IMR-90 (cell line): ENCODE data around the gene FBXO31. TPM values are rescaled to one million over a fixed set of nuclear protein-coding genes. Genes with fewer than 3 reads are reported as not detected.

Experiments used
- ATAC-seq: fragments of 200-7000 bp; cut with Tn5 transposase; 2 replicates; pipeline ENCODE4 v1.9.1; 2020; ENCODE audit warnings: low read depth, mild to moderate bottlenecking, moderate library complexity
- BruUV-seq: library from RNA; stranded (reverse); fragments of 400-500 nt; replicated peaks from 2 replicates; lab custom pipeline; 2021; lab: Mats Ljungman, UMichigan
- CTCF ChIA-PET: fragments of 300-600 bp; formaldehyde crosslinking; extraction: SDS; loops from one replicate; lab custom pipeline; 2021; ENCODE audit warnings: antibody characterized with exemption; lab: Yijun Ruan, JAX
- POLR2A ChIA-PET: fragments of 300-600 bp; sonication (Branson Sonifier 250); formaldehyde crosslinking; loops from one replicate; lab custom pipeline; 2022; ENCODE audit warnings: antibody characterized with exemption; ENCODE audit not compliant: unreplicated experiment; lab: Charles Lee
- DNase-seq: peaks from one replicate; pipeline ENCODE4 v3.0.0; 2013
- H2AFZ ChIP-seq: replicated peaks from 2 replicates; pipeline ENCODE3; 2013; ENCODE audit warnings: low read length, mild to moderate bottlenecking; ENCODE audit not compliant: poor library complexity
- H2AK5ac ChIP-seq: 2 replicates; pipeline ENCODE4 v1.6.1; 2013; ENCODE audit warnings: low read depth, low read length, inconsistent platforms
- H2AK9ac ChIP-seq: replicated peaks from 2 replicates; pipeline ENCODE3; 2013; ENCODE audit warnings: mild to moderate bottlenecking, low read depth, low read length, moderate library complexity; ENCODE audit not compliant: poor library complexity
- H2BK120ac ChIP-seq: 2 replicates; pipeline ENCODE4 v1.6.1; 2013; ENCODE audit warnings: low read depth, low read length, inconsistent platforms
- H2BK15ac ChIP-seq: 3 replicates; pipeline ENCODE4 v1.6.1; 2013; ENCODE audit warnings: low read depth, low read length, inconsistent platforms
- H2BK20ac ChIP-seq: 2 replicates; pipeline ENCODE4 v1.6.1; 2013; ENCODE audit warnings: low read depth, mild to moderate bottlenecking, inconsistent platforms, low read length, moderate library complexity
- H2BK5ac ChIP-seq: 2 replicates; pipeline ENCODE4 v1.6.1; 2013; ENCODE audit warnings: mild to moderate bottlenecking, low read depth, low read length, inconsistent platforms; ENCODE audit not compliant: poor library complexity, severe bottlenecking
- H3K14ac ChIP-seq: replicated peaks from 2 replicates; pipeline ENCODE4 v1.6.1; 2013; ENCODE audit warnings: low read depth, low read length, inconsistent platforms
- H3K18ac ChIP-seq: 2 replicates; pipeline ENCODE4 v1.6.1; 2013; ENCODE audit warnings: low read depth, low read length, control low read depth
- H3K23ac ChIP-seq: 2 replicates; pipeline ENCODE4 v1.6.1; 2013; ENCODE audit warnings: low read depth, low read length, inconsistent platforms
- H3K27ac ChIP-seq: 2 replicates; pipeline ENCODE4 v1.5.1; 2013; ENCODE audit warnings: mild to moderate bottlenecking, control low read depth, low read length; ENCODE audit not compliant: insufficient read depth
- H3K27me3 ChIP-seq: 2 replicates; pipeline ENCODE4 v1.6.1; 2013; ENCODE audit warnings: low read length; ENCODE audit not compliant: control insufficient read depth, insufficient read depth
- H3K36me3 ChIP-seq: 2 replicates; pipeline ENCODE4 v1.6.1; 2013; ENCODE audit warnings: low read length, mixed read lengths; ENCODE audit not compliant: control insufficient read depth, insufficient read depth
- H3K4ac ChIP-seq: 2 replicates; pipeline ENCODE4 v1.6.1; 2013; ENCODE audit warnings: low read depth, low read length, inconsistent platforms
- H3K4me1 ChIP-seq: 2 replicates; pipeline ENCODE4 v1.6.1; 2013; ENCODE audit warnings: low read length, mixed read lengths; ENCODE audit not compliant: control insufficient read depth, insufficient read depth
- H3K4me2 ChIP-seq: 2 replicates; pipeline ENCODE4 v1.6.1; 2013; ENCODE audit warnings: low read depth, mild to moderate bottlenecking, control low read depth, low read length, moderate library complexity
- H3K4me3 ChIP-seq: 2 replicates; pipeline ENCODE4 v1.5.1; 2013; ENCODE audit warnings: low read depth, mild to moderate bottlenecking, control low read depth, low read length, moderate library complexity; ENCODE audit not compliant: insufficient read depth
- H3K56ac ChIP-seq: 2 replicates; pipeline ENCODE4 v1.6.1; 2013; ENCODE audit warnings: low read length, inconsistent platforms; ENCODE audit not compliant: insufficient read depth; ENCODE audit errors: extremely low read depth
- H3K79me1 ChIP-seq, 2 experiments: 2 replicates each; pipeline ENCODE4 v1.6.1; 2013; ENCODE audit warnings: low read length in 2 of 2, inconsistent platforms in 1 of 2, low read depth in 1 of 2
- H3K9ac ChIP-seq: 2 replicates; pipeline ENCODE4 v1.6.1; 2013; ENCODE audit warnings: low read depth, low read length, control low read depth
- H3K9me1 ChIP-seq: 2 replicates; pipeline ENCODE4 v1.6.1; 2013; ENCODE audit warnings: low read length, inconsistent platforms; ENCODE audit not compliant: insufficient read depth
- H3K9me3 ChIP-seq: 2 replicates; pipeline ENCODE4 v1.6.1; 2013; ENCODE audit warnings: low read length; ENCODE audit not compliant: control insufficient read depth, insufficient read depth
- H4K20me1 ChIP-seq: 2 replicates; pipeline ENCODE4 v1.6.1; 2013; ENCODE audit warnings: low read length, inconsistent platforms; ENCODE audit not compliant: insufficient read depth
- H4K5ac ChIP-seq: 2 replicates; pipeline ENCODE4 v1.6.1; 2013; ENCODE audit warnings: mild to moderate bottlenecking, low read depth, low read length, control low read depth
- H4K8ac ChIP-seq, 2 experiments: 2 replicates each; pipeline ENCODE4 v1.6.1; 2013; ENCODE audit warnings: low read depth in 2 of 2, low read length in 2 of 2, control low read depth in 1 of 2, inconsistent platforms in 1 of 2
- H4K91ac ChIP-seq: 2 replicates; pipeline ENCODE4 v1.6.1; 2013; ENCODE audit warnings: low read depth, low read length, inconsistent platforms; ENCODE audit not compliant: insufficient read depth
- BHLHE40 ChIP-seq: fragments of 150-350 bp; IDR thresholded peaks from 2 replicates; pipeline ENCODE4 v1.6.1; 2016; ENCODE audit warnings: mild to moderate bottlenecking, low read depth, low read length
- CEBPB ChIP-seq: IDR thresholded peaks from 2 replicates; pipeline ENCODE4 v1.6.1; 2012; ENCODE audit warnings: low read depth, low read length, improper control_type of control experiment
- CHD1 ChIP-seq: IDR thresholded peaks from 2 replicates; pipeline ENCODE4 v1.6.1; 2012; ENCODE audit warnings: low read depth, low read length, improper control_type of control experiment
- CTCF ChIP-seq: conservative IDR thresholded peaks from 2 replicates; pipeline ENCODE4 v1.5.1; 2012; ENCODE audit warnings: mild to moderate bottlenecking, low read depth, low read length, improper control_type of control experiment
- ELK1 ChIP-seq: fragments of 150-350 bp; IDR thresholded peaks from 2 replicates; pipeline ENCODE4 v1.6.1; 2016; ENCODE audit warnings: low read depth, mild to moderate bottlenecking, low read length, moderate library complexity, borderline replicate concordance
- FOS ChIP-seq: fragments of 150-350 bp; IDR thresholded peaks from 2 replicates; pipeline ENCODE4 v1.6.1; 2016; ENCODE audit warnings: low read depth, low read length
- MAFK ChIP-seq: IDR thresholded peaks from 2 replicates; pipeline ENCODE4 v1.6.1; 2012; ENCODE audit warnings: low read depth, low read length, improper control_type of control experiment
- MXI1 ChIP-seq: IDR thresholded peaks from 2 replicates; pipeline ENCODE4 v1.6.1; 2012; ENCODE audit warnings: low read depth, mild to moderate bottlenecking, low read length, moderate library complexity, borderline replicate concordance
- NFE2L2 ChIP-seq: fragments of 150-350 bp; IDR thresholded peaks from 2 replicates; pipeline ENCODE4 v1.6.1; 2016; ENCODE audit warnings: low read depth, mild to moderate bottlenecking, low read length
- POLR2A ChIP-seq: IDR thresholded peaks from 2 replicates; pipeline ENCODE4 v1.6.1; 2012; ENCODE audit warnings: mild to moderate bottlenecking, low read depth, low read length
- RAD21 ChIP-seq: IDR thresholded peaks from 2 replicates; pipeline ENCODE4 v1.6.1; 2012; ENCODE audit warnings: low read length, improper control_type of control experiment
- RCOR1 ChIP-seq: IDR thresholded peaks from 2 replicates; pipeline ENCODE4 v1.6.1; 2012; ENCODE audit warnings: mild to moderate bottlenecking, low read length, improper control_type of control experiment; ENCODE audit not compliant: insufficient replicate concordance
- RFX5 ChIP-seq: IDR thresholded peaks from 2 replicates; pipeline ENCODE4 v1.8.0; 2012; ENCODE audit warnings: low read depth, mild to moderate bottlenecking, low read length, moderate library complexity
- USF2 ChIP-seq: fragments of 150-350 bp; IDR thresholded peaks from 2 replicates; pipeline ENCODE4 v1.6.1; 2017; ENCODE audit warnings: mild to moderate bottlenecking, antibody characterized with exemption, low read length, low read depth
- WGBS, 2 experiments: methylation state at CpG; one replicate each; pipeline versions ENCODE4 v1.1.5 to v1.1.7; 2013; ENCODE audit warnings: missing lambda C conversion rate in 2 of 2; ENCODE audit not compliant: insufficient read length in 1 of 2; ENCODE audit errors: extremely low coverage in 2 of 2; 5-methylcytosine and 5-hydroxymethylcytosine counted together
- dilution Hi-C: fragments of 300-500 bp; cut with HindIII; formaldehyde crosslinking; loops from one replicate; pipeline ENCODE4 v1.14.3; 2018; ENCODE audit warnings: low sequenced_read_pairs; ENCODE audit not compliant: unreplicated experiment
- in situ Hi-C: fragments of 300-500 bp; cut with MboI; formaldehyde crosslinking; loops from 3 replicates; pipeline ENCODE4 v1.14.3; 2019; ENCODE audit warnings: low sequenced_read_pairs, inconsistent platforms, mixed read lengths
- intact Hi-C: fragments of 100-400 bp; cut with micrococcal nuclease; formaldehyde crosslinking; loops from 2 replicates; pipeline ENCODE4 v1.10.0; 2022
- polyA plus RNA-seq, 3 experiments: library from polyadenylated mRNA; depleted of rRNA; stranded (reverse); fragments of >200 nt; gene quantifications; 2 replicates each; pipeline ENCODE4 v1.2.3, GENCODE V29; 2012; ENCODE audit warnings: low replicate concordance in 1 of 3
- total RNA-seq: library from RNA; depleted of rRNA; stranded (reverse); fragments of >200 nt; gene quantifications from 2 replicates; pipeline ENCODE4 v1.2.3, GENCODE V29; 2012

Gene FBXO31
- total and polyA plus RNA-seq, 2 of the 4 experiments (the other 2 are of a cell fraction), result 10.4 to 16.9 TPM

- H2AK9ac ChIP-seq, result no peak overlapping the region
- BruUV-seq, result no TSS peak
- H3K4me2 ChIP-seq, result no peak overlapping the region
- peaks cover 6% of the 10 kb centered on the region; the same call in 1 of the 2 replicates for H3K4me1 ChIP-seq
- H2AK5ac ChIP-seq, result no peak overlapping the region
- dilution Hi-C loops (no loop called here), intact Hi-C loops (no loop called here), in situ Hi-C loops (no loop called here)
- H3K4ac ChIP-seq, result no peak overlapping the region
- H2BK15ac ChIP-seq, result no peak overlapping the region
- DNase-seq (no peak), ATAC-seq (no peak)
- H3K23ac ChIP-seq, result no peak overlapping the region
- 0 out of 2 replicates have a peak, but pooled peaks cover 3% of the 10 kb centered on the region for H3K9me1 ChIP-seq
- peaks cover 11% of the 10 kb centered on the region; the same call in 1 of the 2 replicates for H4K20me1 ChIP-seq
- H3K36me3 ChIP-seq, result peaks cover 43% of the 10 kb centered on the region
- H3K9me3 ChIP-seq, result no peaks in the 10 kb centered on the region
- H3K14ac ChIP-seq, result no peak overlapping the region
- no peak overlapping the region for H2AFZ ChIP-seq
- ChIA-PET CTCF (no interaction called here), POLR2A (no interaction called here)
- H3K79me1 ChIP-seq, result peaks cover 0 to 7% of the 10 kb centered on the region in 2 experiments; a peak in 3 of 4 replicates
- H4K5ac ChIP-seq, result no peak overlapping the region
- H2BK5ac ChIP-seq, result no peak overlapping the region
- no peak overlapping the region for H4K8ac ChIP-seq
- no peak overlapping the region for H3K56ac ChIP-seq
- no peak overlapping the region for H3K18ac ChIP-seq
- no peaks in the 10 kb centered on the region for H3K27me3 ChIP-seq
- WGBS, 2 experiments, result 97% methylated on average over 5 of the region's 11 CpGs; no CpG with 5 or more reads in 1 of the 2 experiments
- no peak overlapping the region for H3K9ac ChIP-seq
- H3K4me3 ChIP-seq, result no peak overlapping the region
- no peak overlapping the region for H2BK120ac ChIP-seq
- no peak for TF ChIP-seq CTCF
- no peak for TF ChIP-seq CHD1
- no peak for TF ChIP-seq FOS
- no peak for TF ChIP-seq BHLHE40
- no peak for TF ChIP-seq USF2
- TF ChIP-seq RFX5, result no peak
- TF ChIP-seq MAFK, result no peak
- TF ChIP-seq CEBPB, result no peak
- no peak for TF ChIP-seq ELK1
- no peak for TF ChIP-seq RCOR1
- TF ChIP-seq RAD21, result no peak
- TF ChIP-seq MXI1, result no peak
- TF ChIP-seq NFE2L2, result no peak
- TF ChIP-seq POLR2A, result no peak
- H4K91ac ChIP-seq, result no peak overlapping the region
- H2BK20ac ChIP-seq, result no peak overlapping the region
- H3K27ac ChIP-seq, result no peak overlapping the region
Measured at GRCh38 chr16:87330257-87330624, 53.3 kb downstream of the FBXO31 start.
